Parathyroid adenoma (tissue), 2 donors: ENCODE results near the gene MYL4.

Source experiments
- H2AFZ ChIP-seq: fragments of 300-600 bp; sonication (generic); one replicate; pipeline ENCODE4 v1.7.0; 2017; ENCODE audit warnings: antibody characterized with exemption, mild to moderate bottlenecking
- H3K27ac ChIP-seq: fragments of 300-600 bp; sonication (generic); one replicate; pipeline ENCODE4 v1.7.0; 2017
- H3K27me3 ChIP-seq: fragments of 300-600 bp; sonication (generic); one replicate; pipeline ENCODE4 v1.7.0; 2017; ENCODE audit warnings: low read length; ENCODE audit not compliant: control insufficient read depth, insufficient read depth
- H3K36me3 ChIP-seq: fragments of 300-600 bp; sonication (generic); one replicate; pipeline ENCODE4 v1.7.0; 2017; ENCODE audit warnings: low read length; ENCODE audit not compliant: control insufficient read depth, insufficient read depth
- H3K4me1 ChIP-seq: fragments of 300-600 bp; sonication (generic); one replicate; pipeline ENCODE4 v1.7.0; 2017; ENCODE audit warnings: control low read depth
- H3K4me2 ChIP-seq: fragments of 300-600 bp; sonication (generic); one replicate; pipeline ENCODE4 v1.7.0; 2017; ENCODE audit warnings: low read length
- H3K4me3 ChIP-seq: fragments of 300-600 bp; sonication (generic); one replicate; pipeline ENCODE4 v1.7.0; 2017; ENCODE audit warnings: low read depth, low read length
- H3K79me2 ChIP-seq: fragments of 300-600 bp; sonication (generic); one replicate; pipeline ENCODE4 v1.7.0; 2017; ENCODE audit warnings: control low read depth
- H3K9ac ChIP-seq: fragments of 300-600 bp; sonication (generic); one replicate; pipeline ENCODE4 v1.7.0; 2017; ENCODE audit warnings: mild to moderate bottlenecking
- H3K9me3 ChIP-seq: fragments of 300-600 bp; sonication (generic); one replicate; pipeline ENCODE4 v1.7.0; 2017; ENCODE audit warnings: low read length; ENCODE audit not compliant: control insufficient read depth
- TF ChIP-seq, protein P1 (sequence below): fragments of 300-600 bp; sonication (generic); IDR thresholded peaks from one replicate; pipeline ENCODE4 v1.7.0; 2017; ENCODE audit warnings: antibody characterized with exemption, mild to moderate bottlenecking
- donor health status: primary hyperparathyroidism.

MYL4 gene

DNA sequence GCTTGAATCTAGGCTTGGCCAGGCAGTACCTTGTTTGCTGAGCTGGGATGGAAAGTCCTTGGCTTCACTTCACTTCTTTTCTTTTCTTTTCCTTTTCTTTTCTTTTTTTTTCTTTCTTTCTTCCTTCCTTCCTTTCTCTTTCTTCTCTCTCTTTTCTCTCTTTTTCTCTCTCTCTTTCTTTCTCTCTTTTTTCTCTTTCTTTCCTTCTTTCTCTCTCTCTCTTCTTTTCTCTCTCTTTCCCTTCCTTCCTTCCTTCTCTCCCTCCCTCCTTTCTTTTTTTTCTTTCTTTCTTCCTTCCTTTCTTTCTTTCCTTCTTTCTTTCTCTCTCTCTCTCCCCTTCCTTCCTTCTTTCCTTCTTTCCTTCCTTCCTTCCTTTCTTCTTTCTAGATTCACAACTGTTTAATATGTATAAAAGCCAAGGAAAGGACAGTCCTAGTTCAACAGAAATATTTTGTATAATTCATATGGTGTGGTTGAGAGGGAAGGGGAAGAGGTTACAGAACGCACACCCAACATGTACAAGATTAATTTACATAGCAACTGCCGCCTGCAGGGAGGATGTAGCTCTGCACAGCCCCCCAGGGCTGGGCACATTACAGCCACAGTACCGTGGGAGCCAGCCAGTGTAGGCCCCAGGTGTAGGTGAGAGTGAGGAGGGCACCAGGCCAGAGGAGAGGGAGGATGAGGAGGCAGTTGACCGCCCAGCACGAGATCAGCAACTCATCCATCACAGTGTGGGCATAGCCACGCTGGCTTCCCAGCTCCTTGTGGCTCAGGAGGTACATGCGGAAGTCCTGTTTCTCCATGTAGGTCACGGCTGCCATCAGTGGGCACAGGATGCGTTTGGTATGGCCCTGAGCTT, 34.8 kb downstream of the MYL4 start:
- Histone ChIP-seq H3K4me3 (no peak overlapping the region), H3K4me2 (no peak overlapping the region), H3K27me3 (no peaks in the 10 kb centered on the region), H3K36me3 (no peaks in the 10 kb centered on the region), H3K9ac (no peak overlapping the region), H3K9me3 (no peaks in the 10 kb centered on the region), H3K27ac (no peak overlapping the region), H2AFZ (no peak overlapping the region), H3K4me1 (peaks cover 16% of the 10 kb centered on the region), H3K79me2 (no peaks in the 10 kb centered on the region)
- TF ChIP-seq, protein P1, sequence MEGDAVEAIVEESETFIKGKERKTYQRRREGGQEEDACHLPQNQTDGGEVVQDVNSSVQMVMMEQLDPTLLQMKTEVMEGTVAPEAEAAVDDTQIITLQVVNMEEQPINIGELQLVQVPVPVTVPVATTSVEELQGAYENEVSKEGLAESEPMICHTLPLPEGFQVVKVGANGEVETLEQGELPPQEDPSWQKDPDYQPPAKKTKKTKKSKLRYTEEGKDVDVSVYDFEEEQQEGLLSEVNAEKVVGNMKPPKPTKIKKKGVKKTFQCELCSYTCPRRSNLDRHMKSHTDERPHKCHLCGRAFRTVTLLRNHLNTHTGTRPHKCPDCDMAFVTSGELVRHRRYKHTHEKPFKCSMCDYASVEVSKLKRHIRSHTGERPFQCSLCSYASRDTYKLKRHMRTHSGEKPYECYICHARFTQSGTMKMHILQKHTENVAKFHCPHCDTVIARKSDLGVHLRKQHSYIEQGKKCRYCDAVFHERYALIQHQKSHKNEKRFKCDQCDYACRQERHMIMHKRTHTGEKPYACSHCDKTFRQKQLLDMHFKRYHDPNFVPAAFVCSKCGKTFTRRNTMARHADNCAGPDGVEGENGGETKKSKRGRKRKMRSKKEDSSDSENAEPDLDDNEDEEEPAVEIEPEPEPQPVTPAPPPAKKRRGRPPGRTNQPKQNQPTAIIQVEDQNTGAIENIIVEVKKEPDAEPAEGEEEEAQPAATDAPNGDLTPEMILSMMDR = no peak

DNA sequence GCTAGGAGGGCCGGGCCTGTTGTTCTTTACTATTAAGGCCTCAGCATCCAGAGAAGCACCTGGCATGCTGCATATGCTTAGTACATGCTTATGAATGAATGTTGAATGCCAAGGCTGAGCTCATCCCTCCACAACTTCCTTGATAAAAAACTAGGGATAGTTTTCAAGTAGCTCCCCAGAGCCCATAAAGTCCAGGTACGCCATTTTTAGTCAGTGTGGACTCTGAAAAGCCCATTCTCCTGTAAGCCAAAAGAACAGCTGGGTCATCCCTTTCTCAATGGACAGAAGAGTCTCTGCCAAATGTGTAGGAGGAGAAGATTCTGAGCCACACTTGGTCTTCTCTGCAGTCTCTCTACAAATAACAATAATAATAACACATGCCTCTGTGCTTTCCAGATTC, 35.5 kb downstream of the MYL4 start:
- no peak overlapping the region for H3K4me2 ChIP-seq
- TF ChIP-seq, protein P1 = no peak
- H3K27me3 ChIP-seq = no peaks in the 10 kb centered on the region
- no peaks in the 10 kb centered on the region for H3K9me3 ChIP-seq
- H3K27ac ChIP-seq = no peak overlapping the region
- no peaks in the 10 kb centered on the region for H3K36me3 ChIP-seq
- H2AFZ ChIP-seq = no peak overlapping the region
- peaks cover 11% of the 10 kb centered on the region for H3K4me1 ChIP-seq
- no peak overlapping the region for H3K9ac ChIP-seq
- H3K4me3 ChIP-seq = no peak overlapping the region
- H3K79me2 ChIP-seq = no peaks in the 10 kb centered on the region

DNA sequence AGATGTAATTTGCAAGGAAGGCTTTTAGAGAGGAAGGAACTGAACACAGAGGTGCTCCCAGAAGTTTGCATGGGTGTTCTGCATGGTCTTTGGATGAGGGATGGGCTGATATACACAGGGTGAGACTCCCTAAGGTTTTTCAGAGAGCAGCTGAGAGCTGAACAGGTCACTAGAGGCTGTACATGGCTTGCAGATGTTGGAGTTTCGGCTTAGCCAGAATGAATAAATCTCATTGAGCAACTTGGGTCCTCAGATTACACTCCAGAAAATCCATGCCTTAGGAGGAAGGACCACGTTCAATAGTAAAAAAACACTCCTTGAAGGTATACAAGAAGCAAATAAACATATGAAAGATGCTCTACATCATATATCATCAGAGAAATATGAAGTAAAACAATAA, 37.0 kb downstream of the MYL4 start:
- no peaks in the 10 kb centered on the region for H3K27me3 ChIP-seq
- H3K9me3 ChIP-seq = no peaks in the 10 kb centered on the region
- H2AFZ ChIP-seq = no peak overlapping the region
- H3K9ac ChIP-seq = no peak overlapping the region
- H3K27ac ChIP-seq = no peak overlapping the region
- no peak overlapping the region for H3K4me2 ChIP-seq
- TF ChIP-seq, protein P1 = no peak
- H3K4me3 ChIP-seq = no peak overlapping the region
- H3K79me2 ChIP-seq = no peaks in the 10 kb centered on the region
- no peaks in the 10 kb centered on the region for H3K4me1 ChIP-seq
- no peaks in the 10 kb centered on the region for H3K36me3 ChIP-seq

DNA sequence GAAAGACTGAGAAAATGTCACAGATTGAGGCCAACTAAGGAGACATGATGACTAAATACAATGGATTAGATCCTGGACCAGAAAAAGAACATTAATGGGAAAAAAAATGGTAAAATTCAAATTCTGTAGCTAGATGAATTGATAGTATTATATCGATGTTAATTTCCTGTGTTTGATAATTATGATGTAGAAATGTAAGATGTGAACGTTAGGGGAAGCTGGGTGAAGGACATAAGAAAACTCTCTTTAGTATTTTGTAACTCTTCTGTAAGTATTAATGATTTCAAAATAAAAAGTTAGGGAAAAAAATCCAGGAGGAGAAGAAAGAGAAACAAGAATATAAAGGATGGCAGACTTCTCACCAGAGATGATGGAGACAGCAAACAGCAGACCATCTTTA, 41.7 kb downstream of the MYL4 start:
- H3K4me3 ChIP-seq = no peak overlapping the region
- H3K36me3 ChIP-seq = no peaks in the 10 kb centered on the region
- H3K9ac ChIP-seq = no peak overlapping the region
- no peaks in the 10 kb centered on the region for H3K9me3 ChIP-seq
- no peaks in the 10 kb centered on the region for H3K79me2 ChIP-seq
- no peaks in the 10 kb centered on the region for H3K4me1 ChIP-seq
- no peak overlapping the region for H3K27ac ChIP-seq
- H3K27me3 ChIP-seq = no peaks in the 10 kb centered on the region
- no peak overlapping the region for H2AFZ ChIP-seq
- TF ChIP-seq, protein P1 = no peak
- H3K4me2 ChIP-seq = no peak overlapping the region

DNA sequence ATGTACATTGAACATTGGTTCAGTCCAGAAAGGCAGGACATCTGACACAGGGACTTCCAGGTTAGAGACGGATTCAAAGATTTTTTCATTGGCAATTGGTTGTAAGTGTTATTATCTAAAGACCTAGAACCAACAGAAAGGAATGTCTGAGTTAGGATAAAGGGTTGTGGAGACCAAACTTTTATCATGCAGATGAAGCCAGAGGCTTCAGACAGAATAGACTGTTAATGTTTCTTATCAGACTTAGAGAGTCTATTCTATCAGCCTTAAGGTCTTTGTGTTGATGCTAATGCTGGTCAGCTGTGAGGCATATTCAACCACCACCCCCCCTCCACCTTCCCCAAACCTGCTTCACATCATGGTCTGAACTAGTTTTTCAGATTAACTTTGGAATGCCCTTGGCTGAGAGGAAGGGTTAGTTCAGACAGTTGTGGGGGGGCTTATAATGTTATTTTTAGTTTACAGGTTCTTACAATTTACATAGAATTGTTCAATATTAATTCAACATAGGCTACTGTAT, 42.3 kb downstream of the MYL4 start:
- no peak overlapping the region for H3K4me2 ChIP-seq
- no peaks in the 10 kb centered on the region for H3K4me1 ChIP-seq
- TF ChIP-seq, protein P1 = no peak
- no peak overlapping the region for H3K9ac ChIP-seq
- H3K27me3 ChIP-seq = no peaks in the 10 kb centered on the region
- H3K79me2 ChIP-seq = no peaks in the 10 kb centered on the region
- no peak overlapping the region for H3K4me3 ChIP-seq
- no peak overlapping the region for H3K27ac ChIP-seq
- H2AFZ ChIP-seq = no peak overlapping the region
- no peaks in the 10 kb centered on the region for H3K9me3 ChIP-seq
- no peaks in the 10 kb centered on the region for H3K36me3 ChIP-seq
